22Rv1 (cell line): Measurements from ENCODE around the gene ME3.

Source experiments
- ZFX ChIP-seq: fragments of 450-650 bp; IDR thresholded peaks from 2 replicates; pipeline ENCODE4 v1.6.1; 2017; ENCODE audit warnings: antibody characterized with exemption, borderline replicate concordance
- TF ChIP-seq, protein P1 (sequence below): fragments of 450-650 bp; IDR thresholded peaks from 2 replicates; pipeline ENCODE4 v1.5.1; 2017; ENCODE audit warnings: mild to moderate bottlenecking

- TF ChIP-seq, protein P1, sequence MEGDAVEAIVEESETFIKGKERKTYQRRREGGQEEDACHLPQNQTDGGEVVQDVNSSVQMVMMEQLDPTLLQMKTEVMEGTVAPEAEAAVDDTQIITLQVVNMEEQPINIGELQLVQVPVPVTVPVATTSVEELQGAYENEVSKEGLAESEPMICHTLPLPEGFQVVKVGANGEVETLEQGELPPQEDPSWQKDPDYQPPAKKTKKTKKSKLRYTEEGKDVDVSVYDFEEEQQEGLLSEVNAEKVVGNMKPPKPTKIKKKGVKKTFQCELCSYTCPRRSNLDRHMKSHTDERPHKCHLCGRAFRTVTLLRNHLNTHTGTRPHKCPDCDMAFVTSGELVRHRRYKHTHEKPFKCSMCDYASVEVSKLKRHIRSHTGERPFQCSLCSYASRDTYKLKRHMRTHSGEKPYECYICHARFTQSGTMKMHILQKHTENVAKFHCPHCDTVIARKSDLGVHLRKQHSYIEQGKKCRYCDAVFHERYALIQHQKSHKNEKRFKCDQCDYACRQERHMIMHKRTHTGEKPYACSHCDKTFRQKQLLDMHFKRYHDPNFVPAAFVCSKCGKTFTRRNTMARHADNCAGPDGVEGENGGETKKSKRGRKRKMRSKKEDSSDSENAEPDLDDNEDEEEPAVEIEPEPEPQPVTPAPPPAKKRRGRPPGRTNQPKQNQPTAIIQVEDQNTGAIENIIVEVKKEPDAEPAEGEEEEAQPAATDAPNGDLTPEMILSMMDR: no peak
- no peak for TF ChIP-seq ZFX
These were observed 9.0 kb upstream of the ME3 start for GRCh38 chr11:86681483-86681756.
